GM19397 (cell line): ENCODE data around the gene GVQW3.

ENCODE experiments used
- ATAC-seq: cut with Tn5 transposase; IDR thresholded peaks from one replicate; pipeline ENCODE4 v1.9.1; 2021; ENCODE audit warnings: mild to moderate bottlenecking, moderate library complexity; ENCODE audit not compliant: unreplicated experiment

The GVQW3 gene

DNA sequence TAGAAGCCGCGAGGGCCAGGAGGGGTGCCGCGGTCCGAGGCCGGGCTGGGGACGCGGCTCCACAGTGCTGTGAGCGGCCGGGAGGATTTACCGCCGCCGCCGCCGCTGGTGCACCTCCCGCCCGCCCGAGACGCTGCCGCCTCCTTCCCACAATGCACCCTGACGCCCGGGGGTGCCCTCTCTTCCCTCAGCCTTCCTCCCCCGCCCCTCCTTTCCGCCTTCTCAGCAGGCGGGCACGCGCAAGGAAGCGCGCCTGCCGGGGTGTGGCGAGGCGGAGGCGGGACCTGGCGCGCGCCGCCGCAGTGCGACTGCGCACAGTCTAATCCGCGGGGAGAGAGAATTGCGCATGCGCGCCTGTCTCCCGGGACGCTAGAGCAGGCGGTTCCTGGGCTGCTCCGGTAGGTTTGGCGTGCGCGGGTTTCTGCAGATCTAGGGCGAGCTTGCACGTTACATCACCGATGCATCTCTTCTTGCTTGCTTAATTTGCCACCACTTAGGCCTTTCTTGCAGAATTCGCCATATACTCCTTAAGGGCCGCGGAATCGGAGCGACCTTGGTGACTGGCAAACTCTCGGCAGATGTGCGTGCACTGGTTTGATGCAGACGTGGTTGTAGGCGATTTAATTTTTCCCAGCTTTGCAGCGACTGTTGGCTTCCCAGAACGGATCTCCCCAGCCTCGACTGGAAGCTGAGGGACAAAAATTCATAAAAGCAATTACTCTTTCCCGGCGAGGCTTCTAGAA, at the start of gene GVQW3, which contains the start of gene THAP12:
GVQW3 (plus strand) TSS at position 347 of the 743 bp plus-strand sequence. CDS start 506 bp downstream, outside the sequence.
THAP12 (minus strand) TSS at position 156 of the 743 bp plus-strand sequence. CDS start 296 bp downstream, outside the sequence.
- ATAC-seq: peak; percentile 81

DNA sequence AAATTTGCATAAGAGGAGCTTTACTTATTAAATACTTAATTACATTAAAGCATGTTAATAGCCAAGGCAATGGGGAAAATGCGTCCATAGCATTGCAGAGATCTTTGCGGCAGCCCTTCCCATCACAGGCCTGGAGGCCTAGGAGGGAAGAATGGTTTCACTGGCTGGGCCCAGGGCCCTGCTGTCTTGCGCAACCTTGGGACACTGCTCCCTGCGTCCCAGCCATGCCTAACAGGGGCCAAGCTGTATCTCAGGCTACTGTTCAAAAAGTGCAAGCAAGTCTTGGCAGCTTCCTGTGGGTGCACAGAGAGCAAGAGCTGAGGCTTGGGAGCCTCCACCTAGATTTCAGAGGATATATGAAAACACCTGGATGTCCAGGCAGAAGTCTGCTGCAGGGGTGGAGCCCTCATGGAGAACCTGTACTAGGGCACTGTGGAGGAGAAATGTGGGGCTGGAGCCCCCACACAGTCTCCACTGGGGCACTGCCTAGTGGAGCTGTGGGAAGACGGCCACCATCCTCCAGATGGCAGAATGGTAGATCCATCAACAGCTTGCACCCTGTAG, 46.2 kb upstream of the GVQW3 start:
- no peak for ATAC-seq

DNA sequence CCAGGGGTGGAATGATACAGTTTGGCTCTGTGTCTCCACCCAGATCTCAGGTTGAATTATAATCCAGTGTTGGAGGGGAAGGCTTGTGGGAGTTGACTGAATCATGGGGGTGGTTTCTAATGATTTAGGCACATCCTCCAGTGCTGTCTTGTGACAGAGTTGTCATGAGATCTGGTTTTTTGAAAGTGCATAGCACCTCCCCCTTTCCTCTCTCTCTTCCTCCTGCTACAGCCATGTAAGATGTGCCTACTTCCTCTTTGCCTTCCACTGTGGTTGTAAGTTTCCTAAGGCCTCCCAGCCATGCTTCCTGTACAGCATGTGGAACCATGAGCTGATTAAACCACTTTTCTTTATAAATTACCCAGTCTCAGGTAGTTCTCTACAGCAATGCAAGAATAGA, 45.3 kb upstream of the GVQW3 start:
- ATAC-seq: no peak

DNA sequence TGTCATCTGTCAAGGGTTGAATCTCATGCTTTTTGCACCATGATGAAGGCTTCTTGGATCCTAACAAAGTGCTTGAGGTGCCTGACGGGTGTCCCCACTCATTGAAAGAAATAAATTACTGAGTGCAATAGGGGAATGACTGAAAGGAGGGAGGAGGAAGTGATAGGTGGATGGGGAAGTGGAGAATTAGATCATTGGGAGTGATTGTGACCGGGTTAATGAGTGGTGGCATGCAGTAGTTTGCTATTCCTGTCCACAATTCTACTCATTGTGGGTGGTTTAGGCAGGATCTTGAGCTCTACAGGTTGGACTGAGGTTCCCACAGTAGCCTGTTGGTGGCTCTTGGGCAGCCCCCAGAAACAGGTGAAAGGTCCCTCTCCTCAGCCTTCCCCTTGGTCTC, 44.5 kb upstream of the GVQW3 start:
- no peak for ATAC-seq

DNA sequence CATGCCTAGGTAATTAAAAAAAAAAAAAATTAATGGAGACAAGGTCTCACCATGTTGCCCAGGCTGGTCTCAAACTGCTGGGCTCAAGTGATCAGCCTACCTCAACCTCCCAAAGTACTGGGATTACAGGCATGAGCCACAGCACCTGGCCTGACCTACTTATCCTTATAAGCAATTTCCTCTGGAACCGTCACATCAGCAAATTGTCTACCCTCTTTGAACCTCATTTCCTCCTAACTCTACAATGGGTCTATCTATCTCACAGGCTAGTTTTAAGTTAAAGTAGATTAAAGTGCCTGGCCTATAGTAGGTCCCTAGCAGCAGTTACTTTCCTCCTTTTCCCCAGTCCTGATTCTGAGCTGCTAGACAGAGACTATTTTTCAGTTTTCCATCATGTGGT, 43.7 kb upstream of the GVQW3 start:
- no peak for ATAC-seq

DNA sequence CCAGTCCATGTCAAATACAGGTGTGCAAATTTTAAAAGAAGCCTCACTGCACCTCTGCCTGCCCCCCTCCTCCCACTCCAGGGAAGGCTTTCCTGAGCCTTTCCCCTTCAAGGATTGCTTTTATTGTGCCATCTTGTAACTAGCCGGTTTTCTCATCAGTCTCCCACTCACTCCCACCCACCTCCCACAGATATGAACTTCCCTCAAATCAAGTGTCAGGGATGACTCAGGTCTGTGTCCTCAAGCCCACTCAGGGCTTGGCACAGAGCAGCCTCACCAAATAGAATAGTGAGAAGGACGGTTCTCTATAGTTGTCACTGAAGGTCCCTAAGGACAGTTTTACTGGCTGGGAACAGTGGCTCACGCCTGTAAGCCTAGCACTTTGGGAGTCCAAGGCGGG, 43.2 kb upstream of the GVQW3 start:
- no peak for ATAC-seq

DNA sequence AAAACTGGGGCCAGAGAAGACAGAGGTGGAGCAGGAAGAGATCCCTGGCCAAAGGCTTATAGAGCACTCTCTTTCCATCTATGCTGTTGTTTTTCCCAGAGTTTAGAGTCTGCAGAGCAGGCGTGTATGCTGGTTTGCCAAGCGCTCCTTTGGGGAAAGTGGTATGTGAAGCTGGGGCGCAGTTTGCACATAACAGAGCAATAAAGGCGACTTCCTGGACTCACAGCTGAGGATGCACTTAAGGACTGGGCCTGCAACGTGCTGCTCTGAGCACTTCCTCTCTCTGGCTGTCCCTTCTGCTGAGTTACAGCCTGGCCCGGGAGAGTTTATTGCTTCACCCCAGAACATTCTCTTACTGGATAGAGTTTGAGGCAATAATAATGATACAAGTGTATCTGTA, 41.9 kb upstream of the GVQW3 start:
- no peak for ATAC-seq

DNA sequence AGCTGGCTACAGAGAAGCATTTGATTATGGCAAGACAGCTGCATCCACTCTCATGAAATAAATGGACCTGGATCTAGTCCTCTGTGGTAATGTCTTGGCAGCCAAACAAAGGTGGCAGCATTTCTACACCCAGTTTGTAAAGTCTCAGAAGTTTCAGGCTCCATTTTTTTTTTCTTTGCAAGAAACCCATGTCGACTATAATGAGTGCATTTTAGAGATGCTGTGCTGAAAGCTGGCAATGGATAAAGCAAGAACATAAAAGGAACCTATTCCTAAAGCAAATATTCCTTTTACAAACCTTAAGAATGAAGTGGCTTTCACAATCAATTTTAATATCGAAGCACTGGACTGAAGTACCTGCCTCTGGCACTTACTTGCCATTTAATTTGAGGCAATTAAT, 33.7 kb upstream of the GVQW3 start:
- no peak for ATAC-seq

DNA sequence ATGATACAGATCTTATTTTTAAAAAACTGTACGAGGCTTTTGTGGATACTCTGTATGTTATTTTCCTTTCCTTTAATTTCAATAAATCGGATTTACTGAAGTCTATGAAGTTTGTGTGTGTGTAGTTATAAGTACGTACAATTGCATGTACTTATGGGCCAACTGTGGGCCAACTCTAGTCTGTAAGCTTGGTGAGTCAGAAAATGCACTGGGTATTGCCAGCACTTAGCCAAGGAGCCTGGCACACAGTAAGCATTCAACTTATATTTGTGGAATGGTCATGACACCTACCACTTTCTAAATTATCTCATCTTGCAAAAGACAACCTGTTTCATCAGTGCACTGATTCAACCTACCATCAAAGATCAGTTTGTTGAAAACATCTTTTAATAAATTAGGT, 32.8 kb upstream of the GVQW3 start:
- ATAC-seq: no peak

DNA sequence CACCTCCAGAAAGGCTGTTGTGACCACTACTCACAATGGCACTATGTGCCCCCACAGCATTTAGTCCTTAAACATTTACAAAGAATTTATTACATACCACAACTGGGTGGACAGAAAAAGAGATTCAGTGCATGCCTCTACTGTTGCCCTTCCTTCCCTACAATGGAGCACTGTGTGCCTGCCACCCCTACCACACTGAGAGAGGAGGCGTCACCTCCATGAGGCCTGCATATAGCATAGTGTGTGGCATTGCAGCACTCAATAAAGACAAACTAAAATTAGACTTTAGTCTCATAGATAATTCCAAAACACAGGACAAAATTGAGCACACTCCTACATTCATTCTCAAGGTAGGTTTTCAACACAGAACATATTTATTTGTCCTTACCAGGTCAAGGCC, 26.0 kb upstream of the GVQW3 start:
- no peak for ATAC-seq

DNA sequence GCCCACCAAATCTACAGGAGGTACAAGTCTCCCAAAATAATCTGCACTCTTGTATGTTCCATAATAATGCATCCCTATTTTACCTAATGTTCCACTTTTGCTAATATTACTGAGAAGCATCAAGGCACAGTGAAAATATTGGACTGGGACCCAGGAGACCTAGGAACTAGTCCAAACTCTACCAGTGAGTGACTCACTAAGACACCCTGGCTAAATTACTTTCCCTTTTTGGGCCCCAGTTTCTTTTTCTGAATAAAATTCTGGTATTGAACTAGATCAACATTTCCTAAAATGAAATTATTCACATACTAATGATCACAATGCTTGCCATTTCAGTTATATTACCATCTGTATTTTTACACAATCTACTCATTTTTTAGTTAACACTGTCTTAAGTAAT, 19.7 kb upstream of the GVQW3 start:
- ATAC-seq: no peak

DNA sequence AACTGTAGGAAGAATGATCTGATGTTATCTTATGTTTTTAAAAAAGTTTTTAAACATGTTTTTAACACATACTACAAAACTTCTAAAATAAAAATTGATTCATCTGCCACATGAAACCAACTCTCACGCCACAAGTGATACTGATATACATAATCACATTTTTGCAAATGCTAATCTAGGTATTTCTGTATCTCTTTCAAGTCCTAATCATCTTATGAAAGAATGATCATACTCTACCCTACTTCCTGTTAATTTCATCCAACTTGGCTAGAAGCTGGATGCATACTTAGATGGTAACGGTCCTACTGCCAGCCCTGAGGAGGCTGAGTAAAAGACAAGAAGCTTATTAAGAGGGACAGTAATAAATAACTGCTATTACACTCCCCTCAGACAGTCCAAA, 19.3 kb upstream of the GVQW3 start:
- no peak for ATAC-seq

DNA sequence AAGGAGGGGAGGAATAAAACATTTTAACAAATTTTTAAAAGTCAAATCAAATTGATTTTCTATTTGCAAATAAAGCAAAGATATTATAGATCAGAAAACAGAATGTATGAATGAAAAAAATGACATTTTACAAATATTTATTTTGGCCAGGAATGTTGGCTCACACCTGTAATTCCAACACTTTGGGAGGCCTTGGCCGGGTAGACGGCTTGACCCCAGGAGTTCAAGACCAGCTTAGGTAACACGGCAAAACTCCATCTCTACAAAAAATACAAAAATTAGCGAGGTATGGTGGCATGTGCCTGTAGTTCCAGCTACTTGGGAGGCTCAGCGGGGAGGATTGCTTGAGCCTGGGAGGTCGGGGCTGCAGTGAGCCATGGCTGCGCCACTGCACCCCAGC, 18.4 kb upstream of the GVQW3 start:
- no peak for ATAC-seq

DNA sequence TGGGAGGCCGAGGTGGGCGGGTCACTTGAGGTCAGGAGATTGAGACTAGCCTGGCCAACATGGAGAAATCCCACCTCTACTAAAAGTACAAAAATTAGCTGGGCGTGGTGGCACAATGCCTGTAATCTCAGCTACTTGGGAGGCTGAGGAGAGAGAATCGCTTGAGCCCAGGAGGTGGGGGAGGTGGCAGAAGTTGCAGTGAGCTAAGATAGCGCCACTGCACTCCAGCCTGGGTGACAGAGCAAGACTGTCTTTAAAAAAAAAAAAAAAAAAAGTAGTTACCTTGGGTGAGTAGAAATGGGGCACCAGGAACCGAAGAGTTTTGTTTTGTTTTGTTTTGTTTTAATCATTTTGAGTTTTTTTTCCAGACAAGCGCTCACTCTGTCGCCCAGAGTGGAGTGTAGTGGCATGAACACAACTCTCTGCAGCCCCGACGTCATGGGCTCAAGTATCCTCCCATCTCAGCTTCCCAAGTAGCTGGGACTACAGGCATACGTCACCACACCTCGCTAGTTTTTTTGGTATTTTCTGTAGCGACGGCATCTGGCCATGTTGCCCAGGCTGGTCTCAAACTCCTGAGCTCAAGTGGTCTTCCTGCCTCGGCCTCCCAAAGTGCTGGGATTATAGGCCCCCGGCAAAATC, 16.0 kb upstream of the GVQW3 start:
- ATAC-seq: no peak

DNA sequence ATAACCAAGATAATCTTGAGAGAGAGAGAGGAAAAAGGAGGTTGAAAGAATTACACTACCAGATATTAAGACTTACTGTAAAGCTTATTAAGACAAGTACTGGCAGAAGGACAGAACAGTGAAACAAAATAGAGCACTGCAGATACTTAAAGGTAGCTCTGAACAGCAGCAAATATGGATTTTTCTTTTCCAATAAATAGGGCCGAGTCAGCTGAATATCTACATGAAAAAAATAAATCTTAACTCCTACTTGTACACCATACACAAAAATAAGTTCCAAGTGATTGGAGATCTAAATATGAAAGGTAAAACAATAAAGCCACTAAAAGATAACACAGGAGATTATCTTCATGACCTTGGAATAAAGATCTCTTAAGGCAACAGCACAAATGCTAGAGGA, 12.6 kb upstream of the GVQW3 start:
- ATAC-seq: no peak

DNA sequence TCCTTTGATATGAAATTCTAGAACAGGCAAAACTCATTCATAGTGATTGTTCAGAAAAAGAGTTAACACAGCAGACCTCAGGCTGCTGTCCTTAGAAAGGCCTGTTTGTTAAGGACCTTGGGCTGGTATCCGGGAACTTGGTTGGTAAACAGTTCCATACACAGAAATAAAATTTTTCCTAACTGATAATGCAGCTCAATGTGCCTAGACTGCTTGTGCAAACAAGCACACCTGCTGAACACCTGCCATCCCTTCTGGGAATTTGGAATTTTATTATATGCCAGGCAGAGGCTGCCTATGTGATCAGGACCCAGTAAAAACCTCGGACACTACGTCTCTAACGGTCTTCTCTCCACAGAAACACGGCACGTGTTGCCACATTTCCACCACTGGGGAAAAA, 11.7 kb upstream of the GVQW3 start:
- ATAC-seq: no peak

DNA sequence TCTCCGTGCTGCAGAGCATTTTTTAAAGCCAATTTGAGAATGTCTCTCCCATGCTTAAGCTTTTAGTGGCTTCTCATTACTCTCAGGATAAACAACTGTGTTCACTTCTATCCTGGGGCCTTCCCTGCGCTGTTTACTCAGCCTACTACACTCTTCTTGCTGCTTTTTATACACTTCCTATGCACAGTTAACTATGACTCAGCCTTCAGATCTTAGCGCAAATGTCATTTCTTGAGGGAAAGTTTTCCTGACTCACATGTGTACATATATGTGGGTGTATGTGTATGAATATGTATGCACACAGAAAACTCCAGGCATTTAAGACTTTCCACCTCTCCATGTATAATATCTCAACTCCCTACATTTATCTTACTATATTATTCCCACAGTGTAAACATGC, 10.0 kb upstream of the GVQW3 start:
- ATAC-seq: no peak

DNA sequence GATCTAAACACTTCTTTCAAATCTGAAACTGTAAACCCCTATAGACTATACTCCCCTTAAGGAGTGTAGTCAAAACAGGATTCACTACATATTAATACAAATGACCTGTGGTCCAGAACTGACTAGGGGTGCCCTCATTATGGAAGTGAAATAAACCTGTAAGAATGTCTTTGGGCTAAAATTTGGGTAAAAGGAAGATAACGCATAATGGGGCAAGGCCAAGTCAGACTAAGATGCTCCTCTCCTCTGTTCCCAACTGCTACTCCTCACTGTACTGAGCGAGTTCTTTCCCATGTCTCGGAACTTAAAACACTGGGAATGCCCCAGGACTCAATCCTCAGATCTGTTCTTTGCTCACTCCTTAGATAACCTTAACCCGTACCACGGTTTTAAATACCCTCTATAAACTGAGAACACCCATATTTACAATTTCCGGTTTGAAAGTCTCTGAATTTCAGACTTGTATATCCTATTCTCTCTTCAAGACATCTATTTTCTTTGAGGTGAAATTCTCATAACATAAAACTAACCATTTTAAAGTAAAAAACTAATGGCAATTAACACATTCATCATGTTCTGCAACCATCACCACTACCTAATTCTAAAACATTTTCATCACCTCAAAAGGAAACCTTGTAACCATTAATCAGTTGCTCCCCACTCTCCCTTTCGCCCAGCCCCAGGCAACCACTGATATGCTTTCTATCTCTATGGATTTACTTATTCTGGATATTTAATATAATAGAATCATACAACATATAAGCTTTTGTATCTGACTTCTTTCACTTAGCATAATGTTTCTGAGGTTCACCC, 4.2 kb upstream of the GVQW3 start:
- ATAC-seq: no peak

DNA sequence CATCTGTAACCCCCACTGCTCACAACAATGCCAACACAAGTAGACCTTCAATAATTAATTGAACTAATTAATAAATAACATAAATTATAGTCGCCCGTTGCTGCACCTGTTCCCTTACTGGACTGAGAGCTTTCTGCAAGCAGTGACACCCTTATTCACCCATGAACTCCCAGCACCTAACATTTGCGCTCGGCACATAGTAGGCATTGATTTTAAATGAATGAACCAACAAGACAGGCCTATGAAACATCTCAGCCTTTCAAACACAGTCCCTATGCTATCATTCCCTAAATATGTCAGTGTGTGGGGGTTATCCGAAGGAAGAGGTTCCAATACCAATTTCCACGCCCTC, 1.3 kb upstream of the GVQW3 start:
- no peak for ATAC-seq

DNA sequence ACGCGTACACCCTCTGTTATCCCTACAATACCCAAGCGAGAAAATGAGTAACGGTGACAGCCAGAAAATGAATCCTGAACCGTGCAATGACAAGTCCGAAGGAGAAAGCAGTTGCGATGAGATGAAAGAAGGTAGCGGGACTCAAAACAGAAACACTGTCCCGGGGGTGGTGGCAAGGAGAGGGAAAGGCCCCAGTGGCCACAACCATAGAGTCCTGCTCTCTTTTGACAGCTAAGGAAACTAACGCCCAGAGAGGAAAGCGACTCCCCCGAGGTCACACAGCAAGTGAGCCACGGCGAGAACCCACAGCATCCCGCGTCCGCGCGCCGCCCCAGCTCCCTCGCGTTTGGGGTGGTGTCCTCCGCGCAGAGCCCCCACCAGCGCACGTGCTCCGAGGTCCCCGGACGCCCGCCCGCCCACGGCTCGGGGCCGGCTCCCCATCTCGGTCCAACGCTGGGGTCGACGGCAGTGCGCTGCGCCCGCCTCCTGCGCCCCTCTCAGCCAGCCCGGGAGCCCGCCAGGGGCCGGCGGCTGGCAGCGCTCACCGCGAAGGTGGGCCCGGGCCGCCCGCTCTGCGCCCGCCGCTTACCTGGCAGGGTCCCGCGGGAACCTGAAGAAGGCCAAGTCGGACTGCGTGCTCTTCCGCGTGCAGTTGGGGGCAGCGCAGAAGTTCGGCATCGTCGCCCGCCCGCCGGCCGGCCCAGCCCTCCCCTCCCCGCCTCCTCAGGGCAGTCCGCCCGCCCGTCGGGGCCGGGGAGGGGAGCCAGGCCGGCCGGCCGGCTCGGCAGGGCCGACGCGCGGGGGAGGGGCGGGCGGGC, 755 bp upstream of the GVQW3 start:
- peak; percentile 23 for ATAC-seq

DNA sequence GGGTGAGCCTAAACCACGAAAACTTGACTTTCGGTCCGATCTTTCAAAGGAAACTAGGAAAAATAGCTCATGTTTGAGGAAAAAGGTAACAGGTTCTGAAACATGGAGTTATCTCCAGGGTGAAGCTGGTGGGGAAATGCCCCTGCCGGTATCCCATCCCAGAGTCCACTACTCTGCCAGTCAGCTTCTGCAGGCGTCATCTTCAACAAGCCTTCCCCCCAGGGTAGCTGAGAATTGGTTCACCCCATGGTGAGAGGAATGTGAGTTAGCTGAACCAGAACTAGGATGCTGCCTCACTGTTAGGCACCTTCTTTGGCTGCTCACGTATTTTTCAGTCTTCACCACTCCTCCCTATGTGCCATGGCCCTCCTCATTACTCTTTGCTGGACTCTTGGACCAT, 1.1 kb downstream of the GVQW3 start:
- ATAC-seq: no peak
